RWPE2 (cell line): ENCODE results near the gene LRRC23.

Experiments used
- ATAC-seq: fragments of 200-7000 bp; cut with Tn5 transposase; 3 replicates; pipeline ENCODE4 v1.9.1; 2021; ENCODE audit warnings: low read depth
- DNase-seq: peaks from one replicate; pipeline ENCODE4 v3.0.0-alpha.2; 2020; ENCODE audit warnings: low spot score
- H3K27ac ChIP-seq: fragments of 450-650 bp; 2 replicates; pipeline ENCODE4 v1.5.1; 2017; ENCODE audit warnings: mild to moderate bottlenecking; ENCODE audit not compliant: poor library complexity, severe bottlenecking
- H3K27me3 ChIP-seq: fragments of 250-450 bp; sonication (Bioruptor Pico); 2 replicates; pipeline ENCODE4 v1.5.1; 2021; ENCODE audit warnings: mild to moderate bottlenecking, moderate library complexity; ENCODE audit not compliant: insufficient read depth, poor library complexity, severe bottlenecking
- H3K36me3 ChIP-seq: fragments of 250-450 bp; sonication (Bioruptor Pico); 2 replicates; pipeline ENCODE4 v1.5.1; 2020; ENCODE audit warnings: low read depth, mild to moderate bottlenecking, moderate library complexity
- H3K4me1 ChIP-seq: fragments of 250-450 bp; sonication (Bioruptor Pico); 2 replicates; pipeline ENCODE4 v1.5.1; 2021; ENCODE audit warnings: mild to moderate bottlenecking, moderate library complexity; ENCODE audit not compliant: insufficient read depth, poor library complexity, severe bottlenecking
- H3K4me3 ChIP-seq: fragments of 250-450 bp; sonication (Bioruptor Pico); 2 replicates; pipeline ENCODE4 v1.5.1; 2021; ENCODE audit warnings: mild to moderate bottlenecking, moderate library complexity; ENCODE audit not compliant: severe bottlenecking
- H3K9me3 ChIP-seq: fragments of 250-450 bp; sonication (Bioruptor Pico); 2 replicates; pipeline ENCODE4 v1.5.1; 2021; ENCODE audit warnings: mild to moderate bottlenecking, moderate library complexity; ENCODE audit not compliant: severe bottlenecking
- CTCF ChIP-seq: fragments of 450-650 bp; IDR thresholded peaks from one replicate; pipeline ENCODE4 v1.5.1; 2017; ENCODE audit warnings: mild to moderate bottlenecking, moderate library complexity; ENCODE audit not compliant: poor library complexity, severe bottlenecking

Gene LRRC23

GRCh38 chr12:6947615-6948014 lies 43.0 kb downstream of the LRRC23 start:
- Histone ChIP-seq H3K4me3 (no peak overlapping the region), H3K9me3 (no peaks in the 10 kb centered on the region), H3K27me3 (no peaks in the 10 kb centered on the region), H3K27ac (no peak overlapping the region), H3K4me1 (peaks cover 16% of the 10 kb centered on the region), H3K36me3 (peaks cover 8% of the 10 kb centered on the region)
- ATAC-seq (no peak), DNase-seq (no peak)
- TF ChIP-seq CTCF: no peak

- peaks cover 8% of the 10 kb centered on the region for H3K36me3 ChIP-seq
- TF ChIP-seq CTCF: no peak
- no peaks in the 10 kb centered on the region for H3K9me3 ChIP-seq
- H3K27ac ChIP-seq: no peak overlapping the region
- no peak overlapping the region for H3K4me3 ChIP-seq
- no peak for DNase-seq
- no peaks in the 10 kb centered on the region for H3K27me3 ChIP-seq
- peaks cover 16% of the 10 kb centered on the region for H3K4me1 ChIP-seq
- ATAC-seq: no peak
These were observed 44.4 kb downstream of the LRRC23 start for GRCh38 chr12:6948873-6949594.

GRCh38 chr12:6950401-6950801 lies 45.8 kb downstream of the LRRC23 start:
- Histone ChIP-seq H3K9me3 (no peaks in the 10 kb centered on the region), H3K4me3 (no peak overlapping the region), H3K4me1 (peaks cover 10% of the 10 kb centered on the region), H3K27me3 (no peaks in the 10 kb centered on the region), H3K27ac (no peak overlapping the region), H3K36me3 (peaks cover 5% of the 10 kb centered on the region)
- DNase-seq (no peak), ATAC-seq (no peak)
- TF ChIP-seq CTCF: no peak

GRCh38 chr12:6950811-6951540 lies 46.4 kb downstream of the LRRC23 start, which contains the start of gene PTPN6:
PTPN6 (plus strand) TSS chr12:6951356; CDS start chr12:6951513, 157 bp downstream.
- DNase-seq: peak; percentile 54
- TF ChIP-seq CTCF: no peak
- Histone ChIP-seq H3K9me3 (no peaks in the 10 kb centered on the region), H3K27me3 (no peaks in the 10 kb centered on the region), H3K4me3 (no peak within 1 kb of the TSS), H3K36me3 (no peaks in the 10 kb centered on the region; the same call in 1 of the 2 replicates), H3K4me1 (peaks cover 4% of the 10 kb centered on the region), H3K27ac (no peak within 1 kb of the TSS)
- no peak for ATAC-seq
